ENCODE results near the gene MRPL2.

Gene MRPL2

GRCh38 chr6:43029120-43029519 is 30.1 kb downstream of the MRPL2 start:
- TF ChIP-seq GATA3 (IDR thresholded peaks at IDR 0.05; ENCODE audit: low read depth, low read length): no peak
- no peak for TF ChIP-seq GATA2 (IDR thresholded peaks at IDR 0.05; ENCODE audit: low read depth, low read length)

- no peak for TF ChIP-seq GATA3 (IDR thresholded peaks at IDR 0.05; ENCODE audit: low read depth, low read length)
- TF ChIP-seq GATA2 (IDR thresholded peaks at IDR 0.05; ENCODE audit: low read depth, low read length): no peak
These were observed 32.9 kb downstream of the MRPL2 start for GRCh38 chr6:43026365-43026764.

GRCh38 chr6:43024436-43024835 is 34.8 kb downstream of the MRPL2 start:
- TF ChIP-seq GATA2 (IDR thresholded peaks at IDR 0.05; ENCODE audit: low read depth, low read length): no peak
- no peak for TF ChIP-seq GATA3 (IDR thresholded peaks at IDR 0.05; ENCODE audit: low read depth, low read length)

- TF ChIP-seq GATA3 (IDR thresholded peaks at IDR 0.05; ENCODE audit: low read depth, low read length): no peak
- TF ChIP-seq GATA2 (IDR thresholded peaks at IDR 0.05; ENCODE audit: low read depth, low read length): no peak
These were observed 37.8 kb downstream of the MRPL2 start, which contains the start of gene RRP36 for GRCh38 chr6:43021270-43022047. Gene RRP36 (plus strand): TSS chr6:43021623. CDS start chr6:43021655, 32 bp downstream.

- no peak for TF ChIP-seq GATA3 (IDR thresholded peaks at IDR 0.05; ENCODE audit: low read depth, low read length)
- TF ChIP-seq GATA2 (IDR thresholded peaks at IDR 0.05; ENCODE audit: low read depth, low read length): no peak
These were observed 38.4 kb downstream of the MRPL2 start for GRCh38 chr6:43020847-43021246.

- TF ChIP-seq GATA2 (IDR thresholded peaks at IDR 0.05; ENCODE audit: low read depth, low read length) (no peak), GATA3 (IDR thresholded peaks at IDR 0.05; ENCODE audit: low read depth, low read length) (no peak)
These were observed 39.1 kb downstream of the MRPL2 start for GRCh38 chr6:43020052-43020705.

- TF ChIP-seq GATA3 (IDR thresholded peaks at IDR 0.05; ENCODE audit: low read depth, low read length) (no peak), GATA2 (IDR thresholded peaks at IDR 0.05; ENCODE audit: low read depth, low read length) (no peak)
These were observed 40.1 kb downstream of the MRPL2 start for GRCh38 chr6:43019152-43019551.

GRCh38 chr6:43016943-43017334 is 42.3 kb downstream of the MRPL2 start:
- no peak for TF ChIP-seq GATA2 (IDR thresholded peaks at IDR 0.05; ENCODE audit: low read depth, low read length)
- TF ChIP-seq GATA3 (IDR thresholded peaks at IDR 0.05; ENCODE audit: low read depth, low read length): no peak

- no peak for TF ChIP-seq GATA3 (IDR thresholded peaks at IDR 0.05; ENCODE audit: low read depth, low read length)
- no peak for TF ChIP-seq GATA2 (IDR thresholded peaks at IDR 0.05; ENCODE audit: low read depth, low read length)
These were observed 42.9 kb downstream of the MRPL2 start for GRCh38 chr6:43016176-43016942.

- TF ChIP-seq GATA3 (IDR thresholded peaks at IDR 0.05; ENCODE audit: low read depth, low read length): no peak
These were observed 44.8 kb downstream of the MRPL2 start for GRCh38 chr6:43014434-43014909.

- TF ChIP-seq GATA2 (IDR thresholded peaks at IDR 0.05; ENCODE audit: low read depth, low read length) (peak; percentile 56), GATA3 (IDR thresholded peaks at IDR 0.05; ENCODE audit: low read depth, low read length) (no peak)
These were observed 45.3 kb downstream of the MRPL2 start, which contains the start of the genes KLHDC3 and MEA1 for GRCh38 chr6:43013843-43014433. Gene KLHDC3 (plus strand): TSS chr6:43014249. CDS start chr6:43017193, 2,944 bp downstream. Gene MEA1 (minus strand): TSS chr6:43013946. CDS start chr6:43013813, 133 bp downstream.

GRCh38 chr6:43013097-43013842 is 46.0 kb downstream of the MRPL2 start:
- TF ChIP-seq GATA2 (IDR thresholded peaks at IDR 0.05; ENCODE audit: low read depth, low read length): no peak
- TF ChIP-seq GATA3 (IDR thresholded peaks at IDR 0.05; ENCODE audit: low read depth, low read length): no peak

GRCh38 chr6:43012364-43012763 is 46.9 kb downstream of the MRPL2 start:
- TF ChIP-seq GATA3 (IDR thresholded peaks at IDR 0.05; ENCODE audit: low read depth, low read length) (no peak), GATA2 (IDR thresholded peaks at IDR 0.05; ENCODE audit: low read depth, low read length) (no peak)
